Astrocyte of the hippocampus (primary cell): Measurements from ENCODE around the gene ERCC1.
A peak's percentile ranks its signal among the peaks of the same experiment; 100 is the strongest.

ENCODE experiments used
- DNase-seq: peaks from one replicate; pipeline ENCODE4 v3.0.0; 2011; ENCODE audit warnings: low read depth, low spot score

Gene ERCC1

DNA sequence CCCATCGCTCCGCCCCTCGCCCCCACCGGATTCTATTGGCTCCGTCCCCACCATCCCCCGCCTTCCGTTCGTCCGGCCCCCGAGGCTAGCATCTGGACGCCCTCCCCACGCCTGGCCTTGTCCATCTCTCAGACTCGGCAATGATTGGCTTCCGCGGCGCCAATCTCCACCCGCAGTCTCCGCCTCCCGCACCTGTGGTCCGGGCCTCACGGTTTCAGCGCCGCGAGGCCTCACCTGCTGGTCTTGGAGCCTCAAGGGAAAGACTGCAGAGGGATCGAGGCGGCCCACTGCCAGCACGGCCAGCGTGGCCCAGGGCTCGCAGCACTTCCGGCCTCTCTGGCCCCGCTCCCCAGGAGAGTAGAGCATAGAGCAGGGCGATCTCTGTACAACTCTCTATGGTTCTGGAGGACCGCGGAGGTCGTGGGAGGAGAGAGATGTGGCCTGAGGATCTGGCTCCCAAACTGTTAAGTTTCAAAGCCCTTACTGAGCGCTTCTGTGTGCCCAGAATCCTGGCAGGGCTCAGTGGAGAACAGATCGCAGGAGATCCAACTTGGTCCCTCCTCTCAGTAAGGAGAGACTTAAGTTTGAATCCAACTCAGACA is at the start of gene ERCC1:
Gene ERCC1 (minus strand): TSS at position 329 of the 602 bp plus-strand sequence. CDS start 543 bp downstream, outside the sequence.
- peak; percentile 96 for DNase-seq

DNA sequence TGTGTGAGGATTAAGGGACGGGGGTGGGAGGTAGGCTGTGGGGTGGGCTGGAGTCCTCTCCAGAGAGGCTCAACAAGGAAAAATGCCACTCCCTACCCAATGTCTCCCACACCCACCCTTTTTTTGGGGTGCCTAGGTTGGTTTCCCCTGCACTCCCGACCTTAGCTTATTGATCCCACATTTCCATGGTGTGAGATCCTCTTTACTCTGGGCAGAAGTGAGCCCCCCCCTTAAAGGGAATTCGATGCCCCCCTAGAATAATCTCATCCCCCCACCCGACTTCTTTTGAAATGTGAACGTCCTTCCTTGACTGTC is 49.6 kb upstream of the ERCC1 start:
- DNase-seq: peak; percentile 15

DNA sequence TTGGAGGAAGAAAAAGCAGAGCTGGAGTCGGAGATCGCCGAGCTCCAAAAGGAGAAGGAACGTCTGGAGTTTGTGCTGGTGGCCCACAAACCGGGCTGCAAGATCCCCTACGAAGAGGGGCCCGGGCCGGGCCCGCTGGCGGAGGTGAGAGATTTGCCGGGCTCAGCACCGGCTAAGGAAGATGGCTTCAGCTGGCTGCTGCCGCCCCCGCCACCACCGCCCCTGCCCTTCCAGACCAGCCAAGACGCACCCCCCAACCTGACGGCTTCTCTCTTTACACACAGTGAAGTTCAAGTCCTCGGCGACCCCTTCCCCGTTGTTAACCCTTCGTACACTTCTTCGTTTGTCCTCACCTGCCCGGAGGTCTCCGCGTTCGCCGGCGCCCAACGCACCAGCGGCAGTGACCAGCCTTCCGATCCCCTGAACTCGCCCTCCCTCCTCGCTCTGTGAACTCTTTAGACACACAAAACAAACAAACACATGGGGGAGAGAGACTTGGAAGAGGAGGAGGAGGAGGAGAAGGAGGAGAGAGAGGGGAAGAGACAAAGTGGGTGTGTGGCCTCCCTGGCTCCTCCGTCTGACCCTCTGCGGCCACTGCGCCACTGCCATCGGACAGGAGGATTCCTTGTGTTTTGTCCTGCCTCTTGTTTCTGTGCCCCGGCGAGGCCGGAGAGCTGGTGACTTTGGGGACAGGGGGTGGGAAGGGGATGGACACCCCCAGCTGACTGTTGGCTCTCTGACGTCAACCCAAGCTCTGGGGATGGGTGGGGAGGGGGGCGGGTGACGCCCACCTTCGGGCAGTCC is 49.0 kb upstream of the ERCC1 start:
- DNase-seq: peak; percentile 43

DNA sequence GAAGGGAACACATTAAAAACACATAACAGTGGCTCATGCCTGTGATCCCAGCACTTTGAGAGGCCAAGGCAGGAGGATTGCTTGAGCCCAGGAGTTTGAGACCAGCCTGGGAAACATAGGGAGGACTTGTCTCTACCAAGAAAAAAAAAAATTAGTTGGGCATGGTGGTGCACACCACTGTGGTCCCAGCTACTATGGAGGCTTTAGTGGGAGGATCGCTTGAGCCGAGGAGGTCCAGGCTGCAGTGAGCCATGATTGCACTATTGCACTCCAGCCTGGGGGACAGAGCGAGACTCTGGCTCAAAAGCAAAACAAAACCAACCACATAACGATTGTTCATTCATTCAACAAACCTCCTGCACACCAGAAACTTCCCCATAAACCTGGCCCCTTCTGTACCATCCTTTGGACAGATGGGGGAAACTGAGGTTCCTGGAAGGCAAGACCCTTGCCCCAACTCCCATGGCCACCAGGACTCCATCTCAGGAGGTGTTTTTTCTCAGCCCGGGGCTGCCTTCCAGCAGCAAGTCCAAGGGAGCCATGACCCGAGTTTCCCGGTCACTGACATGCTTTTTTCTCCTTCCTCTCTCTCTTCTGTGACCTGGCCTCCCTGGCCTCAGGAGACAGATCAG is 48.3 kb upstream of the ERCC1 start:
- DNase-seq: peak; percentile 39

DNA sequence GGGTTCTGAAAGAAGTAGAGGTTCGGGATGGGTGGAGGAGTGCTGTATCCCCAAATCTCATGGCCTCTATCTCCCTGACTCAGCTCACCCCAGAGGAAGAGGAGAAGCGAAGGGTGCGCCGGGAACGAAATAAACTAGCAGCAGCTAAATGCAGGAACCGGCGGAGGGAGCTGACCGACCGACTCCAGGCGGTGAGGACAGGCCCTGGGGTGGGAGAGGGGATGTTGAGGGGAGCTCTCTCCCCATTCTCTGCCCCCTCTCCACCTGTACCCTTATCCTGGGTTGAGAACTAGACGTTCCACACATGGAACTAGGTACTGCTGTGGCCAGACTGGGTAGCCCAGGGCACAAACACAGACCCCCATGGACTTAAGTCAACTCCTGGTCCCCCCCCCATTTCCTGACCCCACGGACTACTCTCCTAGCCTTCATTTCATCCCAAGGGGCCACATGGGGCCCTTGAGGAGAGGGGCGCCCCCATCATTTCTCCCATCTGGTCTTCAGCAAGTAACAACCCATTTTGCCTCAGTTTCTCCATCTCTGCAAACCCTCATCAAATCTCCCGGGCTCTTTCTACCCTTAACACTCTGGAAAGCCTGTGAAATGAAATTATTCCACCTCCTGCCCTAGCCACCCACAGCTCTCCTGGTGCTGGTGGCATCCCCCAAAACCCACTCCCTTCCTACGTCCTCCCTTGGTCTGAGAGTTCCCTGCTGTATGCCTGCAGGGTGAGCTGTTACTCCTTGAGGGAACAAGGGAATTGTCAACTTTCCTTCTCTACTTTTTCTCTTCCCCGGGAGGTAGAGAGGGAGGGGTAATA is 47.6 kb upstream of the ERCC1 start:
- DNase-seq: peak; percentile 22

DNA sequence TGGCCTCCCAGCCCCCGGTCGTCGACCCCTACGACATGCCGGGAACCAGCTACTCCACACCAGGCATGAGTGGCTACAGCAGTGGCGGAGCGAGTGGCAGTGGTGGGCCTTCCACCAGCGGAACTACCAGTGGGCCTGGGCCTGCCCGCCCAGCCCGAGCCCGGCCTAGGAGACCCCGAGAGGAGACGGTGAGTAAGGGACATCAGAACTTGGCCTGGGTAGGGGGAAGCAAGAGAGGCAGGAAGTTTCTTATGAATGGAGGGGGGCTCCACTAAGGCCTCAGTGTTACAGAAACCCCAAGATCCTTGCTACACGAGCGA is 47.0 kb upstream of the ERCC1 start:
- DNase-seq: no peak

DNA sequence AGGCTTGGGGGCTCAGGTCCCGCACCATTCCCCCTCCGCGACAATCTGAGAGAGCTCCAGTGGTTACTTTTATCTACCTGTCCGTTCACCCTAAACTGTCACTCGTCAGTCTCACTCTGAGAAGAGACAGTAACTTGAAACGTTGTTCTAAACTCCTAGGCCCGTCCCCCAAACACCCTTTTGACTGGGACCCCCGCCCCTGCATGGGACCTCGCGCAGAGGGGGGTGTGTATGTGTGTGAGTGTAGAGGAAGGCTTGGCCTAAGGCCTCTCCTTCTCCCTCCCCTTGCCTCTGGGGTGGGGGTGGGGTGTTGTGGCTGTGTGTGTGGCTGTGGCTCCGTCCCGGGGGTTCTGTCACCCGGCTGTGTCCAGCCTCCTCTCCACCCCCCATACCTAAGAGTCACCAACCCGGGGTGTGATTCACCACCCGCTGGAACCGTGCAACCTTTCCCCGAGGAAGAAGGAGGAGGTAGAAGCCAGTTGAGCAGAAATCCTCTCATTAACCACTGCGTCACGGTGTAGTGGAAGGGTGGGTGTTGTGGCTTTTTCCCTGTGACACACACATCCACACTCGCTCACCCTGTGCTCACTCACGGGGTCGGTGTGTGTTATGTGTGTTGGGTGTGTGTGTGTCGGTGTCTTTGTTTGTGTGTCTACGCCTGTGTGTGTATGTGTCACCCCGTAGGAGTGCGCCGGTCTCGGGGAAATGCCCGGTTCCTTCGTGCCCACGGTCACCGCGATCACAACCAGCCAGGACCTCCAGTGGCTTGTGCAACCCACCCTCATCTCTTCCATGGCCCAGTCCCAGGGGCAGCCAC is 46.4 kb upstream of the ERCC1 start:
- peak; percentile 82 for DNase-seq

DNA sequence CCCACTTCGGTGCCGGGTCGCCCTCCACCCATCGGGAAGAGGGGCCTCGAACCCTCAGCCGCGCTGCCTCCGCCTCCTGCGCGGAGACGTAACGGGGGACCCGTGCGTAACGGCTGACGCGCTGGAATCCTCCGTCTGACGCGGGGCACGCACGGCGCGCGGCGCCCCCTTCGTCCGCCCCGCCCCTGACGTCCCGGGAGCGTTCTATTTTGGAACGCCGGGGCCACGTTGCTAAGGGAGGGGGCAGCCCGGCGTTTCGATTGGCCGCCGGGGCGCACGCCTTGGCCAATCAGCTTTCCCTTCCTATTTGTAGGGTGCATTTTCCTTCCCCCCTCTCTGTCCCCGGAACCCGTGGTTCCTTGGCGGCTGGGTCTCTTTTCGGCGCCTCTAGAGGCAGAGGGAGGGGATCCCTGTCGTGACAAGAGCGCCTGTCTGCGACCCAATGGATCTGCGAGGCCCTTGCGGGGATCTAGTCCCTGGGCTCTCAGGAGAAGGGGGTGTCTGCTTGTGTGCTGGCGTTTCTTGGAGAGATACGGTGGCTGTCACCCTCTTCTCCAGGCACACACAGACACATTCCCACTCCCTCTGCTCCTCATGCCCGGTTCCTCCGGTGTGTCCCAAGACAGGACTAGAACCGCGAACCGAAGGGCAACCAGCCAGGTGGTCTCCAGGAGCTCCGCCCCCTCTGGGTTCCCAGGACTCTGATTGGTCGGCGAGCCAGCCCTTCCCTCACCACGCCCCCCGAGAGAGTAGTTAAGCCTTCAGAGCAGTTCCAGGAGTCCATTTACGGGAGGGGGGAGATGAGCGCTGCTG is 45.6 kb upstream of the ERCC1 start:
- peak; percentile 97 for DNase-seq

DNA sequence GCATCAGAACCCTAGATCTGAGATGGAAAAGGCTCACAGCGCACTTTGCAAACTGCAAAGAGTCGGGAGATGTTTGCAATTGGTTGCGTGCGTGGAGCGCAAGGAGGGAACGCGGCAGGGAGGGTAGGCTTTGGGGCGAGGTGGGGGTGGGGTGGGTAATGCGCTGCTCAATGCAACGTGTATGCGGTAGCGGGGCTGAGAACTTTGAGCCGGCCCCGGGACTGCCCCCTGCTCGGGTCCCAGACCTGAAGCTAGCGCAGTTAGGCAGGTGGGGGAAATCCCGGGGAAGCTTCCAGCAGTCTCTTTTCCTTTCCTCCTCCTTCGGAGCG is 45.0 kb upstream of the ERCC1 start:
- DNase-seq: no peak

DNA sequence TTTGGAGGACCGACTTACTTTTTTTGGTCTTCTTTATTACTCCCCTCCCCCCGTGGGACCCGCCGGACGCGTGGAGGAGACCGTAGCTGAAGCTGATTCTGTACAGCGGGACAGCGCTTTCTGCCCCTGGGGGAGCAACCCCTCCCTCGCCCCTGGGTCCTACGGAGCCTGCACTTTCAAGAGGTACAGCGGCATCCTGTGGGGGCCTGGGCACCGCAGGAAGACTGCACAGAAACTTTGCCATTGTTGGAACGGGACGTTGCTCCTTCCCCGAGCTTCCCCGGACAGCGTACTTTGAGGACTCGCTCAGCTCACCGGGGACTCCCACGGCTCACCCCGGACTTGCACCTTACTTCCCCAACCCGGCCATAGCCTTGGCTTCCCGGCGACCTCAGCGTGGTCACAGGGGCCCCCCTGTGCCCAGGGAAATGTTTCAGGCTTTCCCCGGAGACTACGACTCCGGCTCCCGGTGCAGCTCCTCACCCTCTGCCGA is 44.5 kb upstream of the ERCC1 start:
- peak; percentile 51 for DNase-seq

DNA sequence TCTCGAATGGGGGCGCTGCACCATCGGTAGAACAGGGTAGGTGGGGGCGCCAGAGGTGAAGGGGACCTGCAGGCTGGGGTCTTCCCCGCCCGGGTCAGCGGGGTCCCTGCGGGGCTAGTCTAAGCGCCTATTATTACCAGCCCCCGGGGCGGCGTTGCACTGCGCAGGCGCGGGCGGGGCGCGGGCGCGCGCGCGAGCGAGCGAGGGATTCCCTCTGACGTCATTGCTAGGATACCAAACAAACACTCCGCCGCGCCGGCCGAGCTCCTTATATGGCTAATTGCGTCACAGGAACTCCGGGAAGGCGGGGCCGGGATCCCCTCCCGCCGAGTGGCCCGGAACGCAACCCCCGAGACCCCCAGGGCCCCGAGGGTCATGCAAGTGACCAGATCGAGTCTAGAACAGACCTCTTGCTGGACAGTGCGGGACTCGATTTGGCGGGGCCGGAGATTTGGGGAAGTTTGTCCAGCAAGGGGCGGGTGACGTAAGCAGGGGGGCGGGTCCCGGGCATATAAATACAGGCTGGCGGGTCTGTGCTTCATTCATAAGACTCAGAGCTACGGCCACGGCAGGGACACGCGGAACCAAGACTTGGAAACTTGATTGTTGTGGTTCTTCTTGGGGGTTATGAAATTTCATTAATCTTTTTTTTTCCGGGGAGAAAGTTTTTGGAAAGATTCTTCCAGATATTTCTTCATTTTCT is 43.9 kb upstream of the ERCC1 start, which contains the start of gene FOSB:
Gene FOSB (plus strand): TSS at position 541 of the 703 bp plus-strand sequence. CDS start 591 bp downstream, outside the sequence.
- DNase-seq: peak; percentile 97

DNA sequence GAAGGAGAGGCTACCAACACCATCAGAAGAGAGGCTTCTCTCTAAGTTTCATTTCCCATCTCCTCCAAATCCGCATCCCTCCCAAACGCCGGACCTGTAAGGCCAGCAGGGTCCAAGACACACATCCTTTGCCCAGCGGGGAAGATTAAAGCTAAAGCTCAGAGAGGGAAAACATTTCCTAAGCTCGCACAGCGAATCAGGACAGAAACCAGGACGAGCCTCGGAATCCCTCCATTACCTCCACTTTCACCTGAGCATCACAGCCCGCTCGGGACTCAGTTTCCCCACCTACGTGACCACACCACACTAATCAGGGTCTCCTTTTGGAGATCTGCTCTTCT is 43.4 kb upstream of the ERCC1 start:
- no peak for DNase-seq

DNA sequence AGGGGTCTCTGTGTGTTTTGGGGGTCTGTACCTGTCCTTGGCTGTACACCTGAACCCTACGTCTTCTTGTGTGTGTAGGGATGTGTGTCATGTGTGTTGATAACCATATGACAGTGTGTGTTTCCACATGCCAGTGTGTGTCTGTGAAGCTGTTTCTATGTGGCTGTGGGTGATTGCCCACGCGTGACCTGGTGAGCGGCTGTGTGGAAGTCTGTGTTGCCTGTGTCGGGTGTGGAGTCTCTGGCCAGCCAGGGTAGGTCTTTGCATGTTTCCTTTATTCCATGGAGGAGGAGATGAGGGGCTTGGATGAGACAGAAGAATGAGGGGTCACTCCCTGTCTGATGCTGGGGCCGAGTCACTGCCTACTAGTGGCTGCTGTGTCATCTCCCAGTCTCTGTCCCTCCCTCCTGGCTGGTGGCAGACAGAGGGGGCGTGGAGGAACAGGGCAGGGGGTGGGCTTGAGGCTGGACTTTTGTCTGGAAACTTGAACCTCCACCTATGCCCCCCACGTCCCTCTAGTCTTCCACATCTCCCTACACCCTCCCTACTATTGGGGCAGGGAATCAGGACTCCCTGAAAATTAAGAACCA is 41.2 kb upstream of the ERCC1 start:
- DNase-seq: no peak

DNA sequence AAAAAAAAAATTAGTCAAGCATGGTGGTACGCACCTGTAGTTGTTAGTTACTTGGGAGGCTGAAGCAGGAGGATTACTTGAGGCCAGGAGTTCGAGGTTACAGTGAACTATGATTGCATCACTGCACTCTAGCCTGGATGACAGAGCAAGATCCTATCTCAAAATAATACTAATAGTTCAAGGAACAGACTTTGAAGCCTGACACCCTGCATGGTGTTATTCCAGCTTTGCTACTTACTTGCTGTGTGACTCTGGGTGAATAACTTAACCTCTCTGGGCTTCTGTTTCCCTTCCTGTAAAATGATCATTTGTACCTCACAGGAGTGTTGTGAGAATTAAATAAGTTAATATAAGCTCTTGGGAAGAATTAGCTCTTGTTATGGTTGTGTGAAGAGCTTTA is 40.6 kb upstream of the ERCC1 start:
- no peak for DNase-seq

DNA sequence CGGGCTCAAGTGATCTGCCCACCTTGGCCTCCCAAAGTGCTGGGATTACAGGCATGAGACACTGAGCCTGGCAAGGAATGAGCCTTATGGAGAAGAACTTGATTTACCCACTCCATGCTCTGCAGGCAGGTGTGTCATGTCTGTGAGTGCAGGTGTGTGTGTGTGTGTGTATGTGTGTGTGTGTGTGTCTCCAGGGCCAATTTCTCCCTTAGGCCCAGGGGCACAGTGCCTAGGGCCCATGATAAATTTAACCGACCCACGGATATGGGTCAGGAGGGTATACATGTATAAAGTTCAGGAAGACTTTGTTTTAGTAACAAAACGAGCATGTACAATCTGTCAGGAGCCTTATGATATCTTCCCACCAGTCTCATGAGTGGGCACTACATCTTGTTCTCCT is 39.5 kb upstream of the ERCC1 start:
- no peak for DNase-seq

DNA sequence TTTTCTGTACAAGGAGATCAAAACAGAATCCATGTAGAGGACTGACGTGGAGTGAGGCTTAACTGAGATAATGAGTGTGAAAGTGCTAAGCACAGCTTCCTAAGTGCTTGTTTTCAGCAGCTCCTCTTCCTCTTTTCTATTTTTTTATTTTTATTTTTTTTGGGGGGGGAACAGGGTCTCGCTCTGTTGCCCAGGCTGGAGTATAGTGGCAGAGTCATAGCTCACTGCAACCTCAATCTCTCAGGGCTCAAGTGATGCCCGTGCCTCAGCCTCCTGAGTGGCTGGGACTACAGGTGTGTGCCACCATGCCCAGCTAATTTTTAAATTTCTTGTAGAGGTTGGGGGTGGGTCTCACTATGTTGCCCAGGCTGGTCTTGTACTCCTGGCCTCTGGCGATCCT is 38.5 kb upstream of the ERCC1 start:
- no peak for DNase-seq

DNA sequence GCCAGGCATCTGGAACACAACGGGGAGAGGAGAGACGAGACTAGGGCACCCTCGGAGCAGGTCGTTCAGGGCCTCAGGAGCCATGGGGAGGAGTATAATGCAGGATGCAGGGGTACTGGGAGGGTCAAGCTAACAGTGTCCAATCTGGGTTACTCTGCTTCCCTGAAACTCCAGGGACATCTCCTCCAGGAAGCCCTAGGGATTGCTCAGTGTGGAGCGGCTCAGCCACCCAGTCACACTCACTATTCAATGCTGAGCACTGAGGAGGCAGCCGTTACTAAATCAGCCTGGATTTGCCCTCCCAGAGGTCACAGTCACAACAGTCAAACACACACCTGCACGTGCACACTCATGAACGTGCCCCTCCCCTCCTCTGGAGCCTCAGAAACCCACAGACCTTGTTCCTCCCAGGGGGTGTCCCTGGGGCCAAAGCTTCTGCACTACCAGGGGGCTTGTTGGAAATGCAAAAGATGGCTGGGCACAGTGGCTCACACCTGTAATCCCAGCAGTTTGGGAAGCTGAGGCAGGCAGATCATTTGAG is 37.2 kb upstream of the ERCC1 start:
- no peak for DNase-seq

DNA sequence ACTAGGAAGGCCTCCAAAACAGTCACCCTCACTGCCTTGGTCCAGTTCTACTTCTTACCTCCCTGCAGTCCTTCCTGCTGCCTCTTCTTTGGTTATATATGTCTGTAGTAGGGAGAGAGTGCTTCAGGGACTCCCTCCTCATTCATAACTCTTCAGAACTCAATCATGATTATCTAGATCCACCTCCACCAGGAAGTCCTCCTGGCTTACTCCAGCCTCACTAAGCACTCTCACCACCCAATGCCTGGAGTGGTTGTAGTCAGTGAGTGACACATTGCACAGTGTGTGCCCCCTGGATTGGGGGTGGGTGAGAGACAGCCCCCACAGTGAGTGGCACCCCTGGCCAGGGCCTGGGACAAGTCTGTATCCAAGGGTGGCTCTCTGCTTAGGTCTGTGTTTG is 34.1 kb upstream of the ERCC1 start:
- no peak for DNase-seq

DNA sequence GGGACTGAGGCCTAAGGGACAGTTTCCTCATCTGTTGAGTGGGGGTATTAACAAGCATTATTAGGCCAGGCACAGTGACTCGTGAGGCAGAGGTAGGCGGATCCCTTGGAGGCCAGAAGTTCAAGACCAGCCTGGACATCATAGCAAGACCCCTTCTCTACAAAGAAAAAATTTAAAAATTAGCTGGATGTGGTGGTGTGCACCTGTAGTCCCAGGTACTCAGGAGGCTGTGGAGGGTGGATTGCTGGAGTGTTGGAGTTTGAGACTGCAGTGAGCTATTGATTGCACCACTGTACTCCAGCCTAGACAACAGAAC is 32.7 kb upstream of the ERCC1 start:
- no peak for DNase-seq
